Upper lobe of right lung (tissue), 1 donor: ENCODE results near the gene KHNYN. TPM values are rescaled to one million over a fixed set of nuclear protein-coding genes. Genes with fewer than 3 reads are reported as not detected.

ENCODE experiments used
- ATAC-seq: fragments of 200-7000 bp; cut with Tn5 transposase; one replicate; pipeline ENCODE4 v1.9.1; 2020; ENCODE audit warnings: mild to moderate bottlenecking, moderate library complexity
- DNase-seq: peaks from one replicate; pipeline ENCODE4 v3.0.0-alpha.2; 2020
- H3K27ac ChIP-seq: fragments of 200-600 bp; one replicate; pipeline ENCODE4 v1.8.0; 2022
- H3K27me3 ChIP-seq: fragments of 200-600 bp; one replicate; pipeline ENCODE4 v1.8.0; 2022; ENCODE audit warnings: mild to moderate bottlenecking
- H3K36me3 ChIP-seq: fragments of 200-600 bp; one replicate; pipeline ENCODE4 v1.8.0; 2022
- H3K4me1 ChIP-seq: fragments of 200-600 bp; one replicate; pipeline ENCODE4 v1.8.0; 2022
- H3K4me3 ChIP-seq: fragments of 200-600 bp; one replicate; pipeline ENCODE4 v1.8.0; 2022; ENCODE audit warnings: mild to moderate bottlenecking
- H3K9me3 ChIP-seq: fragments of 200-600 bp; one replicate; pipeline ENCODE4 v1.8.0; 2022
- CTCF ChIP-seq: fragments of 200-600 bp; IDR thresholded peaks from one replicate; pipeline ENCODE4 v1.8.0; 2022; ENCODE audit warnings: antibody characterized with exemption
- intact Hi-C: fragments of 100-400 bp; cut with DNase I; formaldehyde crosslinking; loops from one replicate; pipeline ENCODE4 v1.11.0; 2022
- total RNA-seq: library from RNA; stranded (reverse); fragmentation: NEBNext Ultra II Directional; extraction: Animal tissue kit (Norgen Biotek cat#: 25700); gene quantifications from one replicate; pipeline ENCODE4 v1.2.1, GENCODE V29; 2021
- donor health status: DM: no; HTN: yes; CAD: no; lungs with severe emphysema.

The KHNYN gene
- total RNA-seq, 1 donor from 2014 or later, result 56.2 TPM

- intact Hi-C loops, result loop anchor here (5.0 kb wide), 1 partner anchor 99 kb away; no protein-coding TSS in a partner anchor
- ATAC-seq, result peak; percentile 84
- Histone ChIP-seq H3K4me1 (peaks cover 39% of the 10 kb centered on the region), H3K36me3 (peaks cover 47% of the 10 kb centered on the region), H3K9me3 (no peaks in the 10 kb centered on the region), H3K4me3 (peak overlapping the region; percentile 86), H3K27me3 (no peaks in the 10 kb centered on the region), H3K27ac (peak overlapping the region; percentile 93)
- peak; percentile 94 for TF ChIP-seq CTCF
- peak; percentile 93 for DNase-seq
Measured at GRCh38 chr14:24431569-24432258, 2.0 kb downstream of the KHNYN start.

- H3K9me3 ChIP-seq, result no peaks in the 10 kb centered on the region
- intact Hi-C loops, result loop anchor here (5.0 kb wide), 1 partner anchor 100 kb away; no protein-coding TSS in a partner anchor
- H3K36me3 ChIP-seq, result peaks cover 55% of the 10 kb centered on the region
- DNase-seq, result no peak
- H3K27me3 ChIP-seq, result no peaks in the 10 kb centered on the region
- no peak for ATAC-seq
- peak overlapping the region; percentile 86 for H3K4me3 ChIP-seq
- H3K4me1 ChIP-seq, result peaks cover 47% of the 10 kb centered on the region
- no peak overlapping the region for H3K27ac ChIP-seq
- TF ChIP-seq CTCF, result no peak
Measured at GRCh38 chr14:24432259-24433131, 2.7 kb downstream of the KHNYN start.

GRCh38 chr14:24434036-24434435, 4.3 kb downstream of the KHNYN start:
- ATAC-seq, result no peak
- intact Hi-C loops, result loop anchor here (5.0 kb wide), 1 partner anchor 102 kb away; no protein-coding TSS in a partner anchor
- H3K36me3 ChIP-seq, result peaks cover 70% of the 10 kb centered on the region
- H3K4me3 ChIP-seq, result no peak overlapping the region
- H3K9me3 ChIP-seq, result no peaks in the 10 kb centered on the region
- H3K27me3 ChIP-seq, result no peaks in the 10 kb centered on the region
- H3K4me1 ChIP-seq, result peaks cover 54% of the 10 kb centered on the region
- TF ChIP-seq CTCF, result no peak
- no peak for DNase-seq
- H3K27ac ChIP-seq, result no peak overlapping the region

- no peaks in the 10 kb centered on the region for H3K9me3 ChIP-seq
- ATAC-seq, result no peak
- H3K4me3 ChIP-seq, result no peak overlapping the region
- DNase-seq, result no peak
- peaks cover 49% of the 10 kb centered on the region for H3K4me1 ChIP-seq
- no peak overlapping the region for H3K27ac ChIP-seq
- no peak for TF ChIP-seq CTCF
- intact Hi-C loops, result loop anchor here (5.0 kb wide), 1 partner anchor 102 kb away; no protein-coding TSS in a partner anchor
- peaks cover 77% of the 10 kb centered on the region for H3K36me3 ChIP-seq
- no peaks in the 10 kb centered on the region for H3K27me3 ChIP-seq
Measured at GRCh38 chr14:24434676-24435075, 4.9 kb downstream of the KHNYN start.

- DNase-seq (no peak), ATAC-seq (no peak)
- Histone ChIP-seq H3K4me3 (no peak overlapping the region), H3K27me3 (no peaks in the 10 kb centered on the region), H3K9me3 (no peaks in the 10 kb centered on the region), H3K36me3 (peaks cover 83% of the 10 kb centered on the region), H3K27ac (no peak overlapping the region), H3K4me1 (peaks cover 49% of the 10 kb centered on the region)
- intact Hi-C loops, result no loop called here
- no peak for TF ChIP-seq CTCF
Measured at GRCh38 chr14:24435192-24435810, 5.5 kb downstream of the KHNYN start.
